ENCODE data around the gene BCLAF1. TPM values are rescaled to one million over a fixed set of nuclear protein-coding genes. Genes with fewer than 3 reads are reported as not detected.
A peak's percentile ranks its signal among the peaks of the same experiment; 100 is the strongest.

The BCLAF1 gene
- 56.9 and 59.0 TPM in 2 replicates for total RNA-seq (2014; rRNA removed; shearing (Covaris generic))

- Histone ChIP-seq H3K36me3 (replicated peaks; ENCODE audit: control insufficient read depth, insufficient read depth, low read length) (no peaks in the 10 kb centered on the region; the same call in 1 of the 2 replicates), H3K27me3 (ENCODE audit: control insufficient read depth, insufficient read depth, low read length) (no peaks in the 10 kb centered on the region), H3K4me3 (ENCODE audit: insufficient read depth, low read depth, low read length) (peak within 1 kb of the TSS; percentile 81)
- DNase-seq, result peak; percentile 92
Observed at GRCh38 chr6:136289579-136290409, at the start of gene BCLAF1. TSS of gene BCLAF1 (minus strand) at chr6:136289846. CDS start at chr6:136279866, 9,980 bp downstream.

GRCh38 chr6:136338486-136338885 is 48.8 kb upstream of the BCLAF1 start:
- H3K4me3 ChIP-seq (ENCODE audit: insufficient read depth, low read depth, low read length), result no peak overlapping the region
- peak; percentile 24 for DNase-seq
- no peaks in the 10 kb centered on the region for H3K27me3 ChIP-seq (ENCODE audit: control insufficient read depth, insufficient read depth, low read length)
- H3K36me3 ChIP-seq (replicated peaks; ENCODE audit: control insufficient read depth, insufficient read depth, low read length), result no peaks in the 10 kb centered on the region

- DNase-seq, result no peak
- no peak overlapping the region for H3K4me3 ChIP-seq (ENCODE audit: insufficient read depth, low read depth, low read length)
- H3K36me3 ChIP-seq (replicated peaks; ENCODE audit: control insufficient read depth, insufficient read depth, low read length), result no peaks in the 10 kb centered on the region
- H3K27me3 ChIP-seq (ENCODE audit: control insufficient read depth, insufficient read depth, low read length), result no peaks in the 10 kb centered on the region
Observed at GRCh38 chr6:136337606-136338005, 48.0 kb upstream of the BCLAF1 start.

DNA sequence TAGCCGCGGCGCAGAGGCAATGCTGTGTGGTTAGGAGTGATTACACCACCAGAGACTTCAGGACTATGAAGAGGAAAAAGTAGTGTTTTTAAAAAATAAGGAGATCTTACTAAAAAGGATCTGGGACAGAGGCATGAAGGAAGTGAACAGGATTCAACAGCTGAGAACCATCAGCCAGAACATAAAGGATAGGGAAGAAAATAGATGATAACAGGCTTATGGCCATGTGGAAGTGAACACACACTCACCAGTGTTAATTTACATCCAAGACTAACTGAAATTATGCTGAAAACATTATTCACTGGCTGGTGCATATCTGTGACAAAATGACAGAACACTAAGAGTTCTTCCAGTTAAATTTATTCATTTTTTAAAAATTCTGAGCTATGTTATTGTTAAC is 47.5 kb upstream of the BCLAF1 start:
- DNase-seq, result no peak
- no peaks in the 10 kb centered on the region for H3K27me3 ChIP-seq (ENCODE audit: control insufficient read depth, insufficient read depth, low read length)
- no peaks in the 10 kb centered on the region for H3K36me3 ChIP-seq (replicated peaks; ENCODE audit: control insufficient read depth, insufficient read depth, low read length)
- H3K4me3 ChIP-seq (ENCODE audit: insufficient read depth, low read depth, low read length), result no peak overlapping the region

GRCh38 chr6:136335736-136336363 is 46.2 kb upstream of the BCLAF1 start:
- Histone ChIP-seq H3K4me3 (ENCODE audit: insufficient read depth, low read depth, low read length) (no peak overlapping the region), H3K36me3 (replicated peaks; ENCODE audit: control insufficient read depth, insufficient read depth, low read length) (no peaks in the 10 kb centered on the region), H3K27me3 (ENCODE audit: control insufficient read depth, insufficient read depth, low read length) (no peaks in the 10 kb centered on the region)
- no peak for DNase-seq

- H3K4me3 ChIP-seq (ENCODE audit: insufficient read depth, low read depth, low read length), result no peak overlapping the region
- H3K27me3 ChIP-seq (ENCODE audit: control insufficient read depth, insufficient read depth, low read length), result no peaks in the 10 kb centered on the region
- H3K36me3 ChIP-seq (replicated peaks; ENCODE audit: control insufficient read depth, insufficient read depth, low read length), result no peaks in the 10 kb centered on the region
- peak; percentile 25 for DNase-seq
Observed at GRCh38 chr6:136334853-136335252, 45.2 kb upstream of the BCLAF1 start.

- no peaks in the 10 kb centered on the region for H3K27me3 ChIP-seq (ENCODE audit: control insufficient read depth, insufficient read depth, low read length)
- DNase-seq, result no peak
- no peaks in the 10 kb centered on the region for H3K36me3 ChIP-seq (replicated peaks; ENCODE audit: control insufficient read depth, insufficient read depth, low read length)
- H3K4me3 ChIP-seq (ENCODE audit: insufficient read depth, low read depth, low read length), result no peak overlapping the region
Observed at GRCh38 chr6:136334465-136334846, 44.8 kb upstream of the BCLAF1 start.

DNA sequence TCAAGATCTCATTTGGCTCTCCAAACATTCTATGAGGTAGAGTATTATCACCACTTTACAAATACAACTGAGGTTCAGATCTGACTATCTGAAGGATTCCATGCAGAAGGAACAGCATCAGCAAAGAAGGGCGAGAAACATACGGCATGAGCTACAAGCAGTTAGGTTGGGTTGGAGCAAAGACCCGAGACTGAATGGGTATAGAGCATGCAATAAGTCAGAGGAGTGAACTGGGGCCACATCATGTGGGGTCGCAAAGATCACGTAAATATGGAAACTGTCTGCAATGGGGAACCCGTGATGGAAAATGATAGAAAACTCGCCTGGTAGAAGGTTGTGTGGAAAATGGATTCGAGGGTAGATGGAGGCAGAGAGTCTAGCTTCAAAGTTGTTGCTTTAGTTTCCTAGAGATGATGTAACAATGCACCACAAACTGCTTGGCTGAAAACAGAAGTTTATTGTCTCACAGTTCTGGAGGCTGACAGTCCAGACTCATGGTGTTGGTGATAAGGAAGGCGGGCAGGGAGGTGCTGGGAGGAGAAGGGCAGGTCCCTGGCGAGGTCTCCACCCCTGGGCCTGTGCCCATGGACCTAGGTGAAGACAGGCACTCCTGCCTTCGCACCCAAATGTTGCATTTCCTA is 44.3 kb upstream of the BCLAF1 start:
- DNase-seq, result no peak
- H3K4me3 ChIP-seq (ENCODE audit: insufficient read depth, low read depth, low read length), result no peak overlapping the region
- no peaks in the 10 kb centered on the region for H3K36me3 ChIP-seq (replicated peaks; ENCODE audit: control insufficient read depth, insufficient read depth, low read length)
- no peaks in the 10 kb centered on the region for H3K27me3 ChIP-seq (ENCODE audit: control insufficient read depth, insufficient read depth, low read length)

GRCh38 chr6:136331461-136331860 is 41.8 kb upstream of the BCLAF1 start:
- no peaks in the 10 kb centered on the region for H3K27me3 ChIP-seq (ENCODE audit: control insufficient read depth, insufficient read depth, low read length)
- H3K36me3 ChIP-seq (replicated peaks; ENCODE audit: control insufficient read depth, insufficient read depth, low read length), result no peaks in the 10 kb centered on the region
- DNase-seq, result no peak
- no peak overlapping the region for H3K4me3 ChIP-seq (ENCODE audit: insufficient read depth, low read depth, low read length)

DNA sequence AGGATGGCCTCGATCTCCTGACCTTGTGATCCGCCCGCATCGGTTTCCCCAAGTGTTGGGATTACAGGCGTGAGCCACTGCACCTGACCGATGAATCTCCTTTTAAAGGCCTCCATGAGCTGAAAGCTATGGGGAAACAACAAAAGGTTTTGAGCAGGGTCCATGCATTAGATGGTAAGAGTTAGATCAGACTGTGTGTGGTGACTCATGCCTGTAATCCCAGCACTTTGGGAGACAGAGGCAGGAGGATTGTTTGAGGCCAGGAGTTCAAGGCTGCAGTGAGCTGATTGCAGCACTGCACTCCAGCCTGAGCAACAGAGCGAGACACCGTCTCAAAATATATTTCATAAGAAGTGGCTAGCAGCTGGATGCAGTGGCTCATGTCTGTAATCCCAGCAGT is 41.0 kb upstream of the BCLAF1 start:
- H3K27me3 ChIP-seq (ENCODE audit: control insufficient read depth, insufficient read depth, low read length), result no peaks in the 10 kb centered on the region
- no peak overlapping the region for H3K4me3 ChIP-seq (ENCODE audit: insufficient read depth, low read depth, low read length)
- no peak for DNase-seq
- H3K36me3 ChIP-seq (replicated peaks; ENCODE audit: control insufficient read depth, insufficient read depth, low read length), result no peaks in the 10 kb centered on the region

DNA sequence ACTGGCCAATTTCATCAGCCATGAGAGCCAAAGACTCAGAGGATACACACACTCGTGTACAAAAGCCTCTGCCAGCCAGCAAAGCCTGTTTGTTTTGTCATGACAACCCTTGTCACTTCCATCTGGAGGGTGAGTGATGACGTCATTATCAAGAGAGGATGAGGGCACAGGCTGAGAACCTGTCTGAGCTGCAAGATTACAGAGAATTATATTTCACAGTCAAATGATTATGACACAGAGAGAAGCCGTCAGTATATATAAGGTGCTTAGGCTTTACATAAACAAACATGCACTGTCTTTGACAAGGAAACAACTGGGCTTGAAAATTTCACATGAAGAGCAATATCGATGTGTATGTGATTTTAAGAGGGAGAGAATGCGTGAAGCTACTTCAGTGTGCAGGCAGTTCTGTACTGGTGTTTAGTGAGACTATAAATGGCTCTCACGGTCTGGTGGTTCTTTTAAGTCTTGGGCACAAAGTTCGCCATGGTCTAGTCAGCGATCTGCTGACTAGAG is 36.5 kb upstream of the BCLAF1 start:
- DNase-seq, result no peak
- no peak overlapping the region for H3K4me3 ChIP-seq (ENCODE audit: insufficient read depth, low read depth, low read length)
- H3K27me3 ChIP-seq (ENCODE audit: control insufficient read depth, insufficient read depth, low read length), result no peaks in the 10 kb centered on the region
- no peaks in the 10 kb centered on the region for H3K36me3 ChIP-seq (replicated peaks; ENCODE audit: control insufficient read depth, insufficient read depth, low read length)

GRCh38 chr6:136324686-136325380 is 35.2 kb upstream of the BCLAF1 start:
- Histone ChIP-seq H3K27me3 (ENCODE audit: control insufficient read depth, insufficient read depth, low read length) (no peaks in the 10 kb centered on the region), H3K36me3 (replicated peaks; ENCODE audit: control insufficient read depth, insufficient read depth, low read length) (no peaks in the 10 kb centered on the region), H3K4me3 (ENCODE audit: insufficient read depth, low read depth, low read length) (no peak overlapping the region)
- DNase-seq, result no peak

GRCh38 chr6:136323431-136324112 is 33.9 kb upstream of the BCLAF1 start:
- H3K27me3 ChIP-seq (ENCODE audit: control insufficient read depth, insufficient read depth, low read length), result no peaks in the 10 kb centered on the region
- H3K4me3 ChIP-seq (ENCODE audit: insufficient read depth, low read depth, low read length), result no peak overlapping the region
- no peaks in the 10 kb centered on the region for H3K36me3 ChIP-seq (replicated peaks; ENCODE audit: control insufficient read depth, insufficient read depth, low read length)
- DNase-seq, result no peak

DNA sequence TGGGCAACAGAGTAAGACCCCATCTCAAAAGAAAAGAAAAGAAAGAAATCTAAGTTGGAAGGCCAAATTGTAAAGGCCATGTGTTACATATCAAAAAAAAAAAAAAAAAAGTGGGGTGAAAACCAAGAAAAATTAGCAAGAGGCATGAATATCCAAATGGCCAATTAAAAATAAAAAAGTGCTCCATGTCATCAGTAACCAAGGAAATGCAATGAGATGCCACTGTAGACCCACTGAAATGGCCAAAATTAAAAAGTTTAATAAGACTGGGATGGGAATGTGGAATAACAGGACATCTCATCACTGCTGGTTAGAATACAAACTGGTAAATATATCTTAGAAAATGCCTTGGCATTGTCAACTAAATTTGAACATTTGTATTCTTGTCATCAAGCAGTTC is 30.1 kb upstream of the BCLAF1 start:
- no peaks in the 10 kb centered on the region for H3K36me3 ChIP-seq (replicated peaks; ENCODE audit: control insufficient read depth, insufficient read depth, low read length)
- DNase-seq, result no peak
- no peaks in the 10 kb centered on the region for H3K27me3 ChIP-seq (ENCODE audit: control insufficient read depth, insufficient read depth, low read length)
- H3K4me3 ChIP-seq (ENCODE audit: insufficient read depth, low read depth, low read length), result no peak overlapping the region

Measured in H7 (cell line).